Neural cell (in vitro differentiated cells): ENCODE data around the gene CACNA1D. TPM values are rescaled to one million over a fixed set of nuclear protein-coding genes. Genes with fewer than 3 reads are reported as not detected.

Source experiments
- H2AFZ ChIP-seq: fragments of 200-600, 300-800 bp; sonication (generic), shearing (Covaris generic); 2 replicates; pipeline ENCODE4 v1.6.0; 2014; ENCODE audit warnings: low read depth, mild to moderate bottlenecking, antibody characterized with exemption, low read length, moderate library complexity
- H3F3A ChIP-seq: fragments of 200-600 bp; shearing (Covaris generic); 2 replicates; pipeline ENCODE4 v1.6.1; 2016; ENCODE audit warnings: mild to moderate bottlenecking, moderate library complexity, mixed read lengths, antibody characterized with exemption, low read length; ENCODE audit not compliant: insufficient read depth, poor library complexity, severe bottlenecking
- H3K27ac ChIP-seq: fragments of 200-600, 300-800 bp; sonication (generic), shearing (Covaris generic); 2 replicates; pipeline ENCODE4 v1.5.1; 2014; ENCODE audit warnings: mild to moderate bottlenecking, low read length, moderate library complexity
- H3K27me3 ChIP-seq: fragments of 300-800, 200-600 bp; sonication (generic), shearing (Covaris generic); 2 replicates; pipeline ENCODE4 v1.6.0; 2014; ENCODE audit warnings: mild to moderate bottlenecking, low read depth, low read length, moderate library complexity; ENCODE audit not compliant: insufficient read depth
- H3K36me3 ChIP-seq: fragments of 300-800, 200-600 bp; sonication (generic), shearing (Covaris generic); 2 replicates; pipeline ENCODE4 v1.5.1; 2014; ENCODE audit warnings: mild to moderate bottlenecking, antibody characterized with exemption, low read length, moderate library complexity; ENCODE audit not compliant: insufficient read depth
- H3K4me2 ChIP-seq: fragments of 300-800, 200-600 bp; sonication (generic), shearing (Covaris generic); 2 replicates; pipeline ENCODE4 v1.6.0; 2014; ENCODE audit warnings: mild to moderate bottlenecking, low read length
- H3K4me3 ChIP-seq: fragments of 300-800, 200-600 bp; sonication (generic), shearing (Covaris generic); 2 replicates; pipeline ENCODE4 v1.5.1; 2014; ENCODE audit warnings: mild to moderate bottlenecking, low read length, moderate library complexity
- H3K79me2 ChIP-seq: fragments of 200-600 bp; shearing (Covaris generic); replicated peaks from 2 replicates; pipeline ENCODE4 v1.6.0; 2014; ENCODE audit warnings: mild to moderate bottlenecking, low read length, moderate library complexity; ENCODE audit not compliant: insufficient read depth
- H3K9ac ChIP-seq: fragments of 300-800, 200-600 bp; sonication (generic), shearing (Covaris generic); 2 replicates; pipeline ENCODE4 v1.6.1; 2016; ENCODE audit warnings: mild to moderate bottlenecking, low read length, mixed read lengths
- H3K9me2 ChIP-seq: fragments of 200-600 bp; shearing (Covaris generic); 2 replicates; pipeline ENCODE4 v1.6.1; 2016; ENCODE audit warnings: mild to moderate bottlenecking, low read length, mixed read lengths; ENCODE audit not compliant: insufficient read depth
- H3K9me3 ChIP-seq: fragments of 200-600, 300-800 bp; sonication (generic), shearing (Covaris generic); 2 replicates; pipeline ENCODE4 v1.6.1; 2016; ENCODE audit warnings: mild to moderate bottlenecking, mixed run types, low read length, moderate library complexity, mixed read lengths
- H4K20me1 ChIP-seq: fragments of 200-600 bp; shearing (Covaris generic); 2 replicates; pipeline ENCODE4 v1.6.1; 2016; ENCODE audit warnings: mild to moderate bottlenecking, mixed run types; ENCODE audit not compliant: insufficient read depth
- EP300 ChIP-seq: fragments of 450-650 bp; conservative IDR thresholded peaks from 2 replicates; pipeline ENCODE4 v1.6.1; 2014; ENCODE audit warnings: antibody characterized with exemption, mild to moderate bottlenecking, moderate library complexity; ENCODE audit not compliant: poor library complexity, severe bottlenecking
- EZH2 ChIP-seq: fragments of 200-600, 300-800 bp; shearing (Covaris generic), sonication (generic); IDR thresholded peaks from 2 replicates; pipeline ENCODE4 v1.6.1; 2014; ENCODE audit warnings: antibody characterized with exemption, low read length, borderline replicate concordance, mild to moderate bottlenecking; ENCODE audit not compliant: insufficient read depth, poor library complexity, severe bottlenecking
- MXI1 ChIP-seq: fragments of 450-650 bp; conservative IDR thresholded peaks from 2 replicates; pipeline ENCODE4 v1.6.1; 2014; ENCODE audit warnings: antibody characterized with exemption, mild to moderate bottlenecking; ENCODE audit not compliant: poor library complexity, severe bottlenecking
- POLR2AphosphoS5 ChIP-seq: IDR thresholded peaks from 2 replicates; pipeline ENCODE4 v1.6.1; 2012
- RAD21 ChIP-seq: fragments of 450-650 bp; conservative IDR thresholded peaks from 2 replicates; pipeline ENCODE4 v1.6.1; 2014; ENCODE audit warnings: antibody characterized with exemption, mild to moderate bottlenecking, moderate library complexity
- REST ChIP-seq: IDR thresholded peaks from 2 replicates; pipeline ENCODE4 v1.6.1; 2012; ENCODE audit warnings: borderline replicate concordance
- SMC3 ChIP-seq: fragments of 450-650 bp; conservative IDR thresholded peaks from 2 replicates; pipeline ENCODE4 v1.6.1; 2014; ENCODE audit warnings: antibody characterized with exemption, mild to moderate bottlenecking, moderate library complexity; ENCODE audit not compliant: poor library complexity
- TAF1 ChIP-seq: IDR thresholded peaks from 2 replicates; pipeline ENCODE4 v1.6.1; 2012; ENCODE audit warnings: low read depth
- polyA plus RNA-seq: library from polyadenylated mRNA; depleted of rRNA; stranded (reverse); fragments of >200 nt; gene quantifications from 2 replicates; pipeline ENCODE4 v1.2.3, GENCODE V29; 2014
- TF ChIP-seq, protein P1 (sequence below): fragments of 450-650 bp; IDR thresholded peaks from 2 replicates; pipeline ENCODE4 v1.5.1; 2014; ENCODE audit warnings: antibody characterized with exemption, mild to moderate bottlenecking, moderate library complexity; ENCODE audit not compliant: poor library complexity, severe bottlenecking

CACNA1D gene
- polyA plus RNA-seq, 1 donor from 2014 or later: 22.5 TPM

DNA sequence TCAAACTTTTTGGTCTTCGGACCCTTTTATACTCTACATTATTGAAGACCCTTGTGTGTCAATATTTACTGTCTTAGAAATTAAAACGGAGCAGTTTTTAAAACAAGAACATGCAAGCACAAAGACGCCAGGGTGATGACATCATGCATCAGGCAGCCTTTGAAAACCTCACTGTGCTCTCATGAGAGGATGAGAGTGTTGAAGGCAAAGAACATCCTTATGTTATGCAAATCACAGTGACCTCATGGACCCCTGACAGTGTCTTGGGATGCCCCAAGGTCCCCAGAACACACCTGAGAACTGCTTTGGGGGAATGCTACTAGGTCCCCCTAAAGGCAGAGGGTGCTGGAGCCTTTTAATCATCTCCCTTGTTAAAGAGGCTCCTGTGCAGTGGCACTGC is 300.2 kb downstream of the CACNA1D start:
- Histone ChIP-seq H3K9me2 (no peaks in the 10 kb centered on the region), H3K4me2 (no peak overlapping the region), H3K79me2 (no peaks in the 10 kb centered on the region), H3K27ac (no peak overlapping the region), H2AFZ (no peak overlapping the region), H4K20me1 (no peaks in the 10 kb centered on the region), H3K4me3 (no peak overlapping the region), H3F3A (no peaks in the 10 kb centered on the region), H3K9ac (no peak overlapping the region), H3K27me3 (no peaks in the 10 kb centered on the region), H3K36me3 (no peaks in the 10 kb centered on the region), H3K9me3 (no peaks in the 10 kb centered on the region)
- no peak for TF ChIP-seq MXI1
- TF ChIP-seq TAF1: no peak
- TF ChIP-seq SMC3: no peak
- TF ChIP-seq POLR2AphosphoS5: no peak
- TF ChIP-seq EP300: no peak
- no peak for TF ChIP-seq EZH2
- TF ChIP-seq RAD21: no peak
- no peak for TF ChIP-seq REST
- TF ChIP-seq, protein P1, sequence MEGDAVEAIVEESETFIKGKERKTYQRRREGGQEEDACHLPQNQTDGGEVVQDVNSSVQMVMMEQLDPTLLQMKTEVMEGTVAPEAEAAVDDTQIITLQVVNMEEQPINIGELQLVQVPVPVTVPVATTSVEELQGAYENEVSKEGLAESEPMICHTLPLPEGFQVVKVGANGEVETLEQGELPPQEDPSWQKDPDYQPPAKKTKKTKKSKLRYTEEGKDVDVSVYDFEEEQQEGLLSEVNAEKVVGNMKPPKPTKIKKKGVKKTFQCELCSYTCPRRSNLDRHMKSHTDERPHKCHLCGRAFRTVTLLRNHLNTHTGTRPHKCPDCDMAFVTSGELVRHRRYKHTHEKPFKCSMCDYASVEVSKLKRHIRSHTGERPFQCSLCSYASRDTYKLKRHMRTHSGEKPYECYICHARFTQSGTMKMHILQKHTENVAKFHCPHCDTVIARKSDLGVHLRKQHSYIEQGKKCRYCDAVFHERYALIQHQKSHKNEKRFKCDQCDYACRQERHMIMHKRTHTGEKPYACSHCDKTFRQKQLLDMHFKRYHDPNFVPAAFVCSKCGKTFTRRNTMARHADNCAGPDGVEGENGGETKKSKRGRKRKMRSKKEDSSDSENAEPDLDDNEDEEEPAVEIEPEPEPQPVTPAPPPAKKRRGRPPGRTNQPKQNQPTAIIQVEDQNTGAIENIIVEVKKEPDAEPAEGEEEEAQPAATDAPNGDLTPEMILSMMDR: no peak

- H4K20me1 ChIP-seq: no peaks in the 10 kb centered on the region
- no peaks in the 10 kb centered on the region for H3K9me3 ChIP-seq
- H3K79me2 ChIP-seq: no peaks in the 10 kb centered on the region
- no peaks in the 10 kb centered on the region for H3K36me3 ChIP-seq
- H3K27ac ChIP-seq: no peak overlapping the region
- no peak overlapping the region for H2AFZ ChIP-seq
- H3K4me2 ChIP-seq: no peak overlapping the region
- no peak for TF ChIP-seq SMC3
- no peak for TF ChIP-seq MXI1
- TF ChIP-seq RAD21: no peak
- no peak for TF ChIP-seq EZH2
- no peak for TF ChIP-seq POLR2AphosphoS5
- TF ChIP-seq REST: no peak
- TF ChIP-seq EP300: no peak
- no peak for TF ChIP-seq TAF1
- TF ChIP-seq, protein P1: no peak
- no peaks in the 10 kb centered on the region for H3K9me2 ChIP-seq
- H3K4me3 ChIP-seq: no peak overlapping the region
- H3F3A ChIP-seq: no peaks in the 10 kb centered on the region
- H3K9ac ChIP-seq: no peak overlapping the region
- no peaks in the 10 kb centered on the region for H3K27me3 ChIP-seq
Measured at GRCh38 chr3:53795176-53795575, 300.8 kb downstream of the CACNA1D start.
